ENCODE results near the gene SPEF1.
A peak's percentile ranks its signal among the peaks of the same experiment; 100 is the strongest.

Gene SPEF1

DNA sequence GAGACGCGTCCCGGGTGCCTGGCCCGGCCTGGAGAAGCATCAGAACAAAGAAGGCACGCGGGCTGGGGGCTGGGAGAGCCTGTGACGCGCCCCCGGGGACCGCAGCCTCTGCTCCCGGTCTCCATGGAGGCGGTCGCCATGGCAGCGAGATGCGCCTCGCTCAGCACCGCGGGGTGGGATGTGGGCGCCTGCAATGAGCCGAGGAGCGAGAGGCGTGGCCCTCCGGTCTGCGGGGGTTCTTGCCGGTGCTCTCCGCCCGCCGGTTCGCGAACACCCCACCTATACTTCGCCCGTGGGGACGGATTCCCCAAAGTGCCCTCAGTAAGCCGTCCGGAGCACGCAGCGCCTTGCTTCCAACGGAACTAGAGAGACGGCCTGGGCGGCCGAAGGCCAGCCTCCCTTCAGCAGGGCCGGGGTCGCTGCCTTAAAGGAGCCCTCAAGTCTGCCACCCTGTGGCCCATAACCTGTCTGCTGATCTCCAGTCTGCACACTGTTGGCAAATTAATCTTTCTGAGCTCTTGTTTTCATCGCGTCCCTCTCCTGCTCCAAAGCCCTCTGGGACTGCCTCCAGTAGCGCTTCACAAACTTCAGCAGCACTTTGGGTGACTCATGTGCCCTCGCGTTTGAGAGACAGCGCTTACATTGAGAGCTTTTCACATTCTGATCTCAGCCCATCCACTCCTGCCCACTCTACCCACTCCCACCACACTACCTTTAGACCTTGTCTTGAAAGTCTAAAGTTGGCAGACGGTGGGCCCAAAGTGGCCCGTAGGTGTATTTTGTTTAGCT is 12.7 kb downstream of the SPEF1 start:
- Mint-ChIP-seq H3K4me3 (peak overlapping the region; percentile 88), H3K4me1 (peaks cover 27% of the 10 kb centered on the region), H3K9me3 (no peaks in the 10 kb centered on the region), H3K27me3 (no peaks in the 10 kb centered on the region), H3K36me3 (ENCODE audit: low read depth) (no peaks in the 10 kb centered on the region), H3K27ac (peak overlapping the region; percentile 89)
- ATAC-seq (peak; percentile 64), DNase-seq (peak; percentile 81)

DNA sequence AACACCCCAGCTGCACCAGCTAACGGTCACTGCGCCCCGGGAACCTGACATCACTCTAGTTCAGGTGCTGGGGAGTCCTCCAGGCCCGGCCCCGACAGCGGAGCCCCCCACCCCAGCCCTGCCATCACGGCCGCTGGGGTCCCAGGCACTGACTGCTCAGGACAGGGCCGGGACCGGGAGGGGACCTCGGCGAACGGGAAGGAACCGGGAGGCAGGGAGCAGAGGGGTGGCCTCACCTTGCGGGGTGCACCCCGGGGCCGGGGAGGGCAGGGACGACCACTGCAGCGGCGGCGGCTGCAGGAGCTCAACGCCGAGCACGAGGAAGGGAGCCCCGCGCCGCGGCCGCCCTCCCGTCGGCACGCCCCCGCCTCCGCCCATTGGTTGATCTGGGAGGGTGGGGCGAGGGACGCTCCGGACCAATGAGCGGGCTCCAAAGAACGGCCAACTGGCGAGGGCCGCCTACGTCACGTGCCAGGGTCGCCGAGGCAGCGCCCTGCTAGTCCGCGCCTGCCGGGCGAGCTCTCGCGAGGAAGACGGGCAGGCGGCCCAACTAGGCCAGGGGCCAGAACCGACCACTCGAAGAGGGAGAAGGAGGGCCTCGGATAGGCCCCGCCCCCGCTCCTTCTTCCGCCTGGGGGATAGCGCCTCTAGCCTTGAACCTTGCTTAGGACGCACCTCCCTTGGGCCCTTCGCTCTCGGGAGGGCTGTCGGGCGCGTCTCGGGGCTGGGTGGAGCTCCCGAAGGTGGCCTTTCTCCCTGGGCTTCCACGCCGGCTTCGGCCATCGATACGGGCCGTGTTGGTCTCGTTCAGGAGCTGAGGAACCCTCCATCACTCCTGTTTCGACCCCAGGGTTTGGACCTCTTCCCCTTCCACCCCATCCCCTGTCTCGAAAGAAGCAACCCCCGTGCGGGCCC is 13.6 kb downstream of the SPEF1 start, which contains the start of gene ADISSP:
Gene ADISSP (minus strand): TSS at position 327 of the 915 bp plus-strand sequence. CDS start 7,653 bp downstream, outside the sequence.
- ATAC-seq, result peak; percentile 94
- Mint-ChIP-seq H3K36me3 (ENCODE audit: low read depth) (no peaks in the 10 kb centered on the region), H3K4me3 (peak within 1 kb of the TSS; percentile 88), H3K27ac (peak within 1 kb of the TSS; percentile 89), H3K27me3 (no peaks in the 10 kb centered on the region), H3K9me3 (no peaks in the 10 kb centered on the region), H3K4me1 (peaks cover 27% of the 10 kb centered on the region)
- DNase-seq, result peak; percentile 98

DNA sequence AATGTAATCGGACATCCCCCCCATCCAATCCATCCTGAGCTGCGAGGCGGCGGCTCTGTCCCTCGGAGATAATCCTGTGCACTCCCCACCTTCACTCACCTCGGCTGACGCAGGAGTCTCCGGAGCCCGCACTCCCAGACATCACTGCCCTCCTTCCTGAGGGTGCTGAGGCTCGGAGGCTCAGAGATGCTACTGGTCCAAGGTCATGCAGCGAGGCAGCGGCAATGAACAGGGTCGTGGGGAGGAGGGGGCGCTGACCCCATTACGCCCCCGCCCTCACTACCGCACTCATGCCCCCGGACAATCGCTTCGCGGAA is 14.2 kb downstream of the SPEF1 start:
- no peak for ATAC-seq
- Mint-ChIP-seq H3K36me3 (ENCODE audit: low read depth) (no peaks in the 10 kb centered on the region), H3K9me3 (no peaks in the 10 kb centered on the region), H3K27ac (peak overlapping the region; percentile 76), H3K4me3 (peak overlapping the region; percentile 88), H3K27me3 (no peaks in the 10 kb centered on the region), H3K4me1 (peaks cover 27% of the 10 kb centered on the region)
- DNase-seq, result peak; percentile 34

DNA sequence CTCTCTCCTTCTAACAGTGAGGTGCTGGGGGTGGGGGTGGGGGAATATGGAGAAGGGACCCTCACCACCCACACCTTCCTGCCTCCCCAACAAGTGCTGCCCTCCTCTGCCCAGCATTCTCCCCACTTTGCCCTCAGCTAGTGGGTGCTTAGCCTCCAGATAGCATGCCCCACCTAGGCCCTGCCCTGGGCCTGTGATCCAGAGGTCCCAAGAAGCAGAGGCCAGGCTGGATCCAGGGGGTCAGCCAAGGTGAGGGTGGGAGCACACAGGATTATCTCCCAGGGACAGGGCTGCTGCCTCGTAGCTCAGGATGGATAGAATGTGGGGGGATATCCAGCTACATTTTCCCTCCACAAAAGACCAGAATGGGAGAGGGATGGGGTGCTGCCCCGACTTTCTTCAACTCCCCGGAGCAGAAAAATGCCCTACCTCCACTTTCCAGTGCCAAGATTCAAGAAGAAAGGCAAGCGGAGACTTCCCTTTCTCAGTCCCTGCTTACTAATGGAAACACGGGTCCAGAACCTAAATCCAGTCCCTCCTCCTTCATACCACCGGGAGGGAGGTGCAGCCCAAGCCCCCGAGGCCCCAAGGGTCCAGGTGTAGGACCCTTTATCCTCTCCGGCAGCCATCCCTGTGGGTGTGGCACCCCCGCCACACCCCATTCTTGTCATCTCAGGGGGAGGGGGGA is 14.7 kb downstream of the SPEF1 start:
- H3K36me3 Mint-ChIP-seq (ENCODE audit: low read depth), result peaks cover 3% of the 10 kb centered on the region

DNA sequence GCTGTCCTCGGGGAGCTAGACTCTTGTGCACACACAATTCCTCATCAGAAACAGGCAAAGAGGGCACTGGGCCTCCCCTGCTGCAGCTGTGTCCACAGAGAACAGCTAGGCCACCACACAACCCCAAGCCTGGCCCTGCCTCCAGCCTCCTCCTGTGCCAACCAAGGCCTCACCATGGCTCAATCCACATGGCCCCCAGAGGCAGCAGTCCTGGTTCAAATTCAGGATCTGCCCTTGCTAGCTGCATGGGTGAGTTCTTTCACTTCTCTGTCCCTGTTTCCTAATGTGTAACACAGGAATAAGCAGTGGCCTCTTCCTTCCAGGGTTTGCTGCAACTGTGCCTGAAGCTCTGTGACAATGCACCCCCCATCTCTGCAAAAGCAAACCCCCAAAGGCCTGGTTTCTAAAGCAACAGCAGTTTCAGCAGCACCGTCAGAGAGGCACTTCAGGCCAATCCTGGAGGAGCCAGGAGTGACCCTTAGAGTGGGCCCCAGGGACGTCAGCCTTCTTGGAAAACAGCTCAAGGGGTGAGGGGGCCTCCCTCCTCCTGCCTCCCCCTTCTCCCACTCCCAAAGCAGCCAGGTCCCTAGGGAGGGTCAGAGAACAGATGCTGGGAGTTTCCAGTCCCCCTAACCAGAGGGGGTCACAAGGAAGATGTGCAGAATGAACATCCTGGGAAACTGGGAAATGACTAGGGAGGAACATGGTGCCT is 15.9 kb downstream of the SPEF1 start:
- Mint-ChIP-seq H3K4me1 (peaks cover 27% of the 10 kb centered on the region), H3K27ac (no peak overlapping the region), H3K4me3 (peak overlapping the region; percentile 88), H3K27me3 (no peaks in the 10 kb centered on the region), H3K9me3 (no peaks in the 10 kb centered on the region), H3K36me3 (ENCODE audit: low read depth) (peaks cover 3% of the 10 kb centered on the region)
- no peak for ATAC-seq
- DNase-seq, result no peak

More for the DNA sequence above, 14.7 kb downstream of the SPEF1 start:
- DNase-seq (no peak), ATAC-seq (no peak)
- H3K4me3 Mint-ChIP-seq, result peak overlapping the region; percentile 88
- H3K27ac Mint-ChIP-seq, result peak overlapping the region; percentile 76
- H3K9me3 Mint-ChIP-seq, result no peaks in the 10 kb centered on the region
- no peaks in the 10 kb centered on the region for H3K27me3 Mint-ChIP-seq
- peaks cover 27% of the 10 kb centered on the region for H3K4me1 Mint-ChIP-seq

DNA sequence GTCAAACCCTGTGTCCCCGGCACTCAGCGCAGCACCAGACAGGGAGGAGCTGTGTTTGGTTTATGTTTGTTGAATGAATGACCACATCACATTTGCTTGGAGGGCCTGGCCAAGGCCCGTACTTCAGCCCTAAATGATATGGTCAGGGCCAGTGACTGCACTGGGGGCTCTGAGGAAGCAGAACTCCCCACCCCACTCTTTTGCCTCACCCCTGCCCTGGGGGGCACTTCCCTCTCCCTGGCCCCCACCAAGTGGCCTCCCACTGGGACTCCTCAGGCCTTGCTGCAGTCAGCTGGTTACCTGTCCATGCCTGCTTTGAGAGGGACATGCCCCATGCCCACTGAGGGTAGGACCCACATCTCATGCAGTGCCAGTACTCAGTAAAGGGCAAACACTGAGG is 16.6 kb downstream of the SPEF1 start:
- H3K4me3 Mint-ChIP-seq, result no peak overlapping the region
- DNase-seq (no peak), ATAC-seq (no peak)
- no peaks in the 10 kb centered on the region for H3K9me3 Mint-ChIP-seq
- peaks cover 3% of the 10 kb centered on the region for H3K36me3 Mint-ChIP-seq (ENCODE audit: low read depth)
- no peaks in the 10 kb centered on the region for H3K27me3 Mint-ChIP-seq
- peaks cover 26% of the 10 kb centered on the region for H3K4me1 Mint-ChIP-seq
- H3K27ac Mint-ChIP-seq, result no peak overlapping the region

DNA sequence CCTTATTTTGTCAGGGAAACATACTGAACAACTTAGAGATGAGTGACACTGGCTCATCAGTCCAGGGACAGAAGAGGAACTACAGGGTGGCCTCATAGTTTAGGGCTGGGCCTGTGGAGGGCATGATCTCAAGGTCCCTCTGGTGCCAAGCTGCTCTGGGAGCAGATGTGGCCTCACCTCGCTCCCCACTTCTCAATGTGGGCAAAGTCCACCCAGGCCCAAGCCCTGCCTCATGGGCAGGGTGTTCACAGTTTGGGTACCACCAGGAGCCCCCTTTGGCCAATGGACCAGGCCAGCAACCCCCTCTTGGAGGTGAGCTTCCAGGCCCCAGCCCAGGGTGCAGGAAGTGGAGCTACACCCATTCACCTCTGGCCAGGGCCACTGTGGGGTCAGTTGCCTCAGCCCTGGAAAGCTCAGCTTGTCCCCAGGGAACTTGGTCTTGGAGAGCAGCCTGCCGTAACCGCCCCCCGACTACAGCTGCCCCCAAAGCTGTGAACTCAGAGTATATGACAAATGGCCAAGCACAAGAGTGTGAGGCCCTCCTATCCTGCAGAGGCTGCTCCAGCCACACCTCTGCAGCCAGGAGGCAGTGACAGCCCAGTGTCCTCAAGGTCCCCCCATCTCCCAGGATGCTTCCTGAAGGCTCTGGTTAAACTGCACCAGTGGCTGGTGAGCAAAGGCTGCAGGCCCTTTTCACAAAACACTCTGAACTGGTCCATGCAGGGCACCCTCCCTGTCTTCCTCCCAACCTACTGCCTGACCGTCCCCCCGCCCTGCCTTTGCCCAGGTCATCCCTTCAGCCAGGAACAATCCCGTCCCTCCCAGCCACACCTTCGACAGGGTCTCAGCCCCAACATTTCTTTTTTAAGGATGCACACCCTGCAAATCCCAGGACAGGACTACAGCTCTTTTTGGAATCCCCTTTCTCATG is 17.3 kb downstream of the SPEF1 start:
- H3K27ac Mint-ChIP-seq, result no peak overlapping the region

DNA sequence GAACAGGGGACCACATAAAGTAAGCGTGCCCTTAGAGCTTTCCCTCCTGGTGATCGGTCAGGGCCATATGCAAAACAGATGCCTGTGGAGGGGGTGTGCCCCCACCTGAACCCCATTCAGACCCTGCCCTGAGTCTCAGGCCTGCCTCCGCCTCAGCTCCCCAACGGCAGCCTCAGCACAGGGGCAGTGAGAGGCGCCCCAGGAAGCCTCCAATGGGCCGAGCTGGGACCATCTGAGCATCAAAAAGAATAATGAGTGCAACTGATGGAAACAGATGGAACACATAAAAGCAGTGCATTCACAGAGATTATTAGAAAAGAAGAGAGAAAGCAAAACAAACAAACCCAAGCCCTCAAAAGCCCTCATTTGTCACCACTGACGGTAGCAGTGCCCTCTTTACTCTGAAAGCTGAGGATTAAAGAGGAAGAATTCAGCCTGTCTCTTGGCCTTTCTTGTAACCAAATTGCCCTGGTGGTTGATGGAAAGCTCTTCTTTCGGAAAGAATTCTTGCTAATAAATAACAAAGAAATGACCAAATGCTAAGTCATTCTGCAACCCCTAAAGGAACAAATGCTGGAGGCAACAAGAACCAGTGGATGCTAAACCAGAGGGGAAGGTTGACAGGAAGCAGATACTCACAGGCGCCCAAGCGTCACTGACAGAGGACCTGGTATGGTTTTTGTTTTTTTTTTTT is 20.4 kb downstream of the SPEF1 start:
- H3K4me1 Mint-ChIP-seq, result peaks cover 2% of the 10 kb centered on the region
- H3K9me3 Mint-ChIP-seq, result no peaks in the 10 kb centered on the region
- no peak for DNase-seq
- no peak overlapping the region for H3K27ac Mint-ChIP-seq
- H3K27me3 Mint-ChIP-seq, result no peaks in the 10 kb centered on the region
- H3K4me3 Mint-ChIP-seq, result no peak overlapping the region
- H3K36me3 Mint-ChIP-seq (ENCODE audit: low read depth), result peaks cover 10% of the 10 kb centered on the region
- ATAC-seq, result no peak

More for the DNA sequence above, 17.3 kb downstream of the SPEF1 start:
- no peak overlapping the region for H3K4me3 Mint-ChIP-seq
- H3K27me3 Mint-ChIP-seq, result no peaks in the 10 kb centered on the region
- DNase-seq, result no peak
- no peak for ATAC-seq
- H3K9me3 Mint-ChIP-seq, result no peaks in the 10 kb centered on the region
- H3K4me1 Mint-ChIP-seq, result peaks cover 21% of the 10 kb centered on the region
- H3K36me3 Mint-ChIP-seq (ENCODE audit: low read depth), result peaks cover 3% of the 10 kb centered on the region

DNA sequence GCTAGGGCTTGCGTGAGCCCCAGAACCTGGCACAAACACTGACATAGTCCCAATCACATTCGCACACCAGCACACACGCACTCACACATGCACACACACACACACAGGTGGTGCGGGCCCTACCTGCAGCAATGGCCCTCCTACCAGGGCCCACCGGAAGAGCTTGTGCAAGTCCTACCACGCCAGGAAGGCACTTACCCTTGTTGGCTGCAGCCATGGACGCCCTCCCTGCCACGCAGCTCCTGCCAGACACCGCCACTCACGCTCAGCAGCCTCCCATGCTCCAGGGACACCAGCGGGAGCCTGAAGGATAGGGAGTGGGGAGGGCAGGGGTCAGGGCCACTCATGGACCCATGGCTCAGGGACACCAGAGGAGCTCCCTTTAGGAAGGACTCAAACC is 21.4 kb downstream of the SPEF1 start:
- H3K27me3 Mint-ChIP-seq, result no peaks in the 10 kb centered on the region
- no peak overlapping the region for H3K27ac Mint-ChIP-seq
- ATAC-seq, result peak; percentile 16

DNA sequence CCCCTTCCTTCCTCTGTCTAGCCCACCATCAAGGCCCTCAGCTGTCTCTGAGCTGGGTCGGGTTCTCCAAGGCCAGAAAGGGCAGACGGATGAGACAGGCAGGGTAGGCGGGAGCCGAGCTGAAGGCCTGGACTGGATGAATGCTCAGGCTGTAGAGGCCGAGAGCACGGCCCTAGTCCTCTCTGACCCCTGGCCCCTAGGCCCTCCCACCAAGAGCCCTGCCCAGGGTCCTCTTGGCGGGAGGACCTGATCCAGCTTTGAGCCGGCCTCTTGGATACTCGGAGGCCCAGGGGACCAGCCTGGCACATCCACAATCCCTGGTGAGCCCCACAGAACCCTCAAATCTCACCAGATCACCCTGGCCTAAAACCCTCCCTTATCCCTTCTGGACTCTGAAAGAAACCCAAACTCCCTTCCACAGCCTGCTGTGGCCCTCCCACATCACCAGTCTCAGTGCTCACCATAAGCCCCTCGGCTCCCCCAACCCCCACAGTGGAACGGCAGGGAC is 21.9 kb downstream of the SPEF1 start:
- Mint-ChIP-seq H3K27ac (no peak overlapping the region), H3K27me3 (no peaks in the 10 kb centered on the region), H3K4me3 (no peak overlapping the region), H3K9me3 (no peaks in the 10 kb centered on the region), H3K36me3 (ENCODE audit: low read depth) (peaks cover 10% of the 10 kb centered on the region), H3K4me1 (no peaks in the 10 kb centered on the region)
- ATAC-seq (no peak), DNase-seq (no peak)

More for the DNA sequence above, 21.4 kb downstream of the SPEF1 start:
- DNase-seq, result no peak
- H3K36me3 Mint-ChIP-seq (ENCODE audit: low read depth), result peaks cover 10% of the 10 kb centered on the region
- no peaks in the 10 kb centered on the region for H3K9me3 Mint-ChIP-seq
- H3K4me1 Mint-ChIP-seq, result no peaks in the 10 kb centered on the region
- H3K4me3 Mint-ChIP-seq, result no peak overlapping the region

DNA sequence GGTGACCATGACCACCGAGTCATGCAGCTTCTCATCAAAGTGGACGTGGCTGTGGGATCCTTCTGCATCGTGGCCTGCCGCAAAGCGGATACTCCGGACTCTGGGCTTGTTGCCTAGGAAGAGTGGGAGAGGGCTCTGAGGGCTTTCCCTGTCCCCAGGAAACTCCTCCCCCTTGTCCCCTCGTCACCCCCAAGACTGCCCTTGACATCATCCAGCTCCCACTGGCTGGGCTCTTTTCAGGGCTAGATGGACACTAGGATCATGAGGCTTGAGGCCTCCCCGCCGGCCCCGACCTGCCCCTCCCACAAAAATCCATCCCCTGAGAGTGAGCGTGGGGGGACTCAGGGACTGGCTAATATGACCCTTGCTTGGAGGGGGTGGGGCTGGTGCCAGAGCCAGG is 22.7 kb downstream of the SPEF1 start:
- no peak overlapping the region for H3K4me3 Mint-ChIP-seq
- peaks cover 10% of the 10 kb centered on the region for H3K36me3 Mint-ChIP-seq (ENCODE audit: low read depth)
- ATAC-seq, result no peak
- no peak overlapping the region for H3K27ac Mint-ChIP-seq
- no peaks in the 10 kb centered on the region for H3K4me1 Mint-ChIP-seq
- H3K9me3 Mint-ChIP-seq, result no peaks in the 10 kb centered on the region
- no peak for DNase-seq
- no peaks in the 10 kb centered on the region for H3K27me3 Mint-ChIP-seq

DNA sequence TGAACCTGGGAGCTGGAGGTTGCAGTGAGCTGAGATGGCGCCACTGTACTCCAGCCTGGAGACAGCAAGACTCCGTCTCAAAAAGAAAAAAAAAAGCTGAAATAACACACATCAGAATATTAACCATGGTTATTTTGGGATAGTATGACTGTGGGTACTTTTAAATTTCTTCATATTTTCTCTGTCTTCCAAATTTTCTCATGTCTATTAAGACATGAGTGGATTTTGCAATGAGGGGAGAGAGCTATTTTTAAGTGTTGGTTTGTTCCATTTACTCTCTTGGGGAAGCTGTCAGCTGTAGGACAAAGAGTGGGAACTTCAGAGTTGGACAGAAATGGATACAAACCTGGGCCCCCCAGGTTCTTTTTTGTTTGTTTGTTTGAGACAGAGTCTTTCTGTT is 24.0 kb downstream of the SPEF1 start:
- no peak overlapping the region for H3K27ac Mint-ChIP-seq
- peaks cover 10% of the 10 kb centered on the region for H3K36me3 Mint-ChIP-seq (ENCODE audit: low read depth)
- no peak for ATAC-seq
- H3K4me1 Mint-ChIP-seq, result peaks cover 7% of the 10 kb centered on the region
- H3K27me3 Mint-ChIP-seq, result no peaks in the 10 kb centered on the region
- H3K4me3 Mint-ChIP-seq, result no peak overlapping the region
- no peak for DNase-seq
- H3K9me3 Mint-ChIP-seq, result no peaks in the 10 kb centered on the region

All from activated naive CD8-positive, alpha-beta T cell treated with anti-CD3 and anti-CD28 coated beads, Interleukin-2, amount 50 U/mL, for 24 hours (primary cell).